Umbilical cord (tissue), 2 donors: Measurements from ENCODE around the gene ODAM. TPM values are rescaled to one million over a fixed set of nuclear protein-coding genes. Genes with fewer than 3 reads are reported as not detected.
"Not testable (repeated sequence)": the region's sequence is repeated elsewhere in the genome, so short reads cannot be mapped to it uniquely, and the experiment has no call there.

ENCODE experiments used
- DNase-seq: peaks from one replicate; pipeline ENCODE4 v3.0.0-alpha.2; 2015; ENCODE audit warnings: low spot score
- total RNA-seq: library from RNA; depleted of rRNA; stranded (reverse); fragments of >200 nt; gene quantifications from one replicate; pipeline ENCODE4 v1.2.3, GENCODE V29; 2014; ENCODE audit warnings: low replicate concordance; ENCODE audit not compliant: insufficient read depth

ODAM gene
- total RNA-seq, 1 donor from 2014 or later = not detected

DNA sequence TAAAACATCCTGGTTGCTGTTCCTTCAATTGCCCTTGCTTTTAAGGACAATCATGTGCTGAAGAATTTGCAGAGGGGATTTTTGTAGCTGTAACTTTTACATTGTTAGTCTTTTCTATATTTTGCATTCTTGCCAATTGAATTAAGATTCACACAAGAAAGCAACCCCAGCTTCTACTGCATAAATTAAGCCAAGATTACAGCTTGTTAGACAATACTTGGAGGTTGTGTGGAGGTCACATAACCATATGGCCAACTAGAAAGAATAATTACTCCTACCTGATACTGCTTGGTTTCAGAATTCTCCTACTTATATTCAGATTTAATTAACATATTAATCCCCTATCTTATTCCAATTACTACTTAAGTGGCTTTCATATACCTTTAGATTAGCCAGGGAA is 26.3 kb downstream of the ODAM start:
- DNase-seq = not testable (repeated sequence)

DNA sequence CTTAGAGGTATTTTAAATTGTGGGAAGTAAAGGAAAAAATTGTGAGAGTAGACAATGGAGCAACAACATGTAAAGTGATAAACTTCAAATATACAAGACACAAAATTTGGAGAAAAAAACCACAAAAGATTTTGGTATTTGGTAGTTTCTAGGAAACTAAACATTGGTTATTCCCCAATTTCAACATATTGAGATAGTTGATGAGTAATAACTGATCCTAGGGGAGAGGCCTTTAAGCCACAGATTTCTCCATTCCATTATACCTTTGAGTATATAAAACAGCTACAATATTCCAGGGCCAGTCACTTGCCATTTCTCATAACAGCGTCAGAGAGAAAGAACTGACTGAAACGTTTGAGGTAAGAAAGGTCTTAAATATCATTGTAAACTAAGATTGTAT is 30.3 kb downstream of the ODAM start, which contains the start of gene FDCSP:
Gene FDCSP, plus strand, starts transcription at position 301 of the 400 bp plus-strand sequence. CDS start 5,071 bp downstream, outside the sequence.
- DNase-seq = no peak

DNA sequence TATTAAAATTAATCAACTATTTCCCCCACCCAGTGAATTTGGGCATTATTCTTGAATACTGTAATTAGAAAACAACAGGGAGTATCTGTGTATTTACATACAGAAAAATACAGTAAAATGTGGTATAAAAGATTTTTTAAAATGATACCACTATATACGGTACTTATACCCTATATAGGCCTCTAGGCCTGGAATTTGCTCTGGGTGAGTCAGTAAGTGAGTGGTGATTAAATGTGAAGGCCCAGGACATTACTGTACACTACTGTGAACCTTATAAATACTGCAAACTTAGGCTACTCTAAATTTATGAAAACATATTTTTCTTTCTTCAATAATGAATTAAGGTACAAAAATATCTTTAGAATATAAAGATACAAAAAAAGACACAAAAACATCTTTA is 40.6 kb downstream of the ODAM start:
- peak; percentile 49 for DNase-seq

DNA sequence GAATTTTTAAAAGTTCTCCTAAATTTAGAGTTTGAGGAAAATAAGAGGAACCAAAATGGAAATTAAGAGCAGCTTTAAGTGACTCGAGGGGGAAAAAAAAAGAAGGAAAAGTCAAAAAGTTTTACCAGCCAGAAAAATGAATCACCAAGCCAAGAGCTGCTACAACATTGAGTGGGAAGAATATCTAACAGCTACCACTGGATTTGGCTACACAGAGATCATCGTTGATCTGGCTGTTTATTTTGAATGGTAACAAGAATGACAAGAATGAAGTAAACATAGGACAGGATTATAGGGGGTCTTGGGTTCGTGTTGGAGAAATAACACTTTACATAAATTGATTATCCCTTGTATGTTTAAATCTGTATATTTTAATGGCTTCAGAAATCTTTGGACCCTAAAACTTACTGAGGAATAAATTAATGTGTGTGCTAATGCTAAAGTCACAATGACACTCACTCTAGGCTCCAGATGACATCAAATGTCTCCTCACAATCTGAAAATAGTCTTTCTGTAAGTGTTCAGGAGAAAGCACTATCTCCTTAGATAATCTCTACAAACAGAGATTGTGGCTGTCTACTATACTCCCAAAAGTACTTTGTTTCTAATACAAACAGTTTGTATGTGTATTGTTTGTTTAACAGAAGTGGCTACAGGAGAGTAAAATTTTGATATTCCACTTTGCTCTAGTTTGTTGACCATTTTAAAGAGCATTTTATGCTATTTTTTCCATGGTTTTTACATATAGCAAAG is 43.8 kb downstream of the ODAM start:
- DNase-seq = no peak

DNA sequence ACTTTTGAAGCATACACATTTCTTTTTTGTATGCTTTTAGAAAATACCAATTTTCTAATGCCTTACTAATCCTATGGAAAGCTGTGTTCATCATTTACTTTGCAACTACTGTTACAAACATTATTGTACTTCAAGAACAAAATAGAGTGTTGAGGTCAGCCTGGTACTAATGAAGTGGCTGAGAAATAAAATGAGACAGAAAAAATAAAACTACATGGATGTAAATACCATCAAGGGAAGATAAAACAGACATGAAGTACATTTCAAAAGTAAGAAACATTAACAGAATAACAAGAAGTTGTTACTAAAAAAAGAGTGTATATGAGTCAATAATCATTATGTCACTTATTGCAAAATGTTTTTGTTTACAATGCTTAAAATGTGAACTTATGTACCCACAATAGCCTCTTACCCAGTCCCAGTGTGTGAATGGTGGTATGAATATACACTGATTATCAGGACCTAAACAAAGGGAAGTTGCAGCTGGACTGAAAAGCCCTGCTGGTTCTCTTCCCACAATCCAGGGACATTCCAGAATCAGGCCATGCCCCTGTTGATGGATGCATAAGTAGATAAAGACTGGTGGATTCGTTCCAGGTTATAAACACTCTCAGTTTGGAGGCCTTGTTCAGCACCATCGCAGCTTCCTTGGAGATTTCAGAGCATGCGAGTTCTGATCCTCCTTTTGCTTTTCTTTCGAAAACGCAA is 44.5 kb downstream of the ODAM start:
- DNase-seq = peak; percentile 44

DNA sequence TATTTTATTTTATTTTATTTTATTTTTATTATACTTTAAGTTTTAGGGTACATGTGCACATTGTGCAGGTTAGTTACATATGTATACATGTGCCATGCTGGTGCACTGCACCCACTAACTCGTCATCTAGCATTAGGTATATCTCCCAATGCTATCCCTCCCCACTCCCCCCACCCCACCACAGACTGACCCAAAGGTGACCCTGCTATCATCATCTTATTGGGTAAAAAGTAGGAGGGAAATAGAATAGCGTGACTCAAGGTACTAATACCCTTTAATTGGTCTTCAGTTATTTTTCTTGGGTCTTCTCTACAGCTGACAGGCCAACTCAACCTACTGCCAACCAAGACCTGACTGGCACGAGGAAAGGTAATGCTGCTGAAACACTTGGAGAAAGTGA is 46.8 kb downstream of the ODAM start, which contains the start of gene CSN3:
Gene CSN3, plus strand, starts transcription at position 301 of the 400 bp plus-strand sequence. CDS start 2,223 bp downstream, outside the sequence.
- DNase-seq = not testable (repeated sequence)

DNA sequence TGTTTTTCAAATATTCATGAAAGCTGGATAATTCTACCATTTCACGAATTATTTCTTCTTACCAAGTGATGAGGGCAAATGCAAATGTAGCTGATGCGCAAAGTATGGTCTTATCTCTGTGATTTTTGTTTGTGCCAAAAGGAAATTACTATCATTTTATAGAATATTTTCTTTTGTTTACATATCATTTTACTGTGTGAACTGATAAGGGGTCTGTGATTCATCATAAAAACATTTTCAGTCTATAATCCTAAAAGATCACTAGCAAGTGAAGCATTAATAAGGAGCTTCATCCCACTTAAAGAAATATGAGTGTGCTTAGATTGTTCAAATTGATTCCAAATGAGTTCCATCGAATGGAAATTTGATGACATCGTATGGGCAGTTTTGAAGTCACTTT is 47.6 kb downstream of the ODAM start:
- no peak for DNase-seq

DNA sequence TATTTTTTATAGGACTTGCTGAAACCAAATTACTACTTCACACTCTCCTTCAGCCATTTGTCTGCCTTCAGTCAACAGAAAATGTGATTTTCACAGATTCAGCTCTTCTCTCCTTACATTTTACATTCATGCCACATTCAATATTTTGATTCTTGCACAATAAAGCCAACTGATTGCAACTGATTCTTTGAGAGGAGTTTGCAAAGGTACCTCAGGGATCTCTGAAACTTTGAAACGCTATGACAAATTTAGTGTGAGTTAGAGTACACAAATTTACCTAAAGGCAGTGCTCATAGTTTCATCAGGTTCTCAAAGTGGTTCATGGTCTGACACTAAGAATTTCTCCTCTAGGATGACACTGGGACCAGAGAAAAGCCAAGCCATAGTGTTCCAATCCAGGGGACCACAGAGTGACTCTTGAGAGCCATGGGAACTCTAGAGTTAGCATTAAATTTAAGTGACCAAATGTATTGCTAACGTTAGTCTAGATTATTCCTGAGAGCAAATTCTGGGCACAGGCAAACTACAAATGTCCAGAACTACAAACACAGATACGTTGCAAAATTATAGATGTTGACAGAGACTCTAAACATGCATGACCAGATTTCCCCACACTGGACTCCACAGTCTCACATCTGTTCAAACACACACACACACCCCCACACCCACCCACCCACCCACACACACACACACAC is 55.9 kb downstream of the ODAM start:
- DNase-seq = no peak

DNA sequence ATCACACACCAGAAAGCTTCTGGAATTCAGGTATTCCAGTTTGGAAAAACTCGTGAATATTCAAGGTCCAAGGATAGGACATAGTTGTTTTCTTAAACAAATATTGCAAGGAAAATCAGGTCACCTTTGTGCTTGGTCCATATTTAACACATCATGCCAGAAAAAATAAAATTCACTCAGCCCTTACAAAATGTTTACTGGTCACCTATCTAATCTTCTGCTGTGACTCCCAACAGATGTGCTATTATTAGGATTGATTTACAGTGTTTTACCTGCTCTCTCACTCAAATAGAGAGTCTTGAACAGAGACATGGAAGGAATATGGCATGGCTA is 56.4 kb downstream of the ODAM start:
- no peak for DNase-seq

Other genes starting within 250 kb of the ODAM start
- not detected for gene CSN2, start 230.0 kb upstream of the ODAM start, total RNA-seq
- gene STATH, start 199.8 kb upstream of the ODAM start, total RNA-seq = 5.8 TPM
- gene HTN3, start 167.3 kb upstream of the ODAM start, total RNA-seq = 4.8 TPM
- 4.1 TPM for gene HTN1, start 145.3 kb upstream of the ODAM start, total RNA-seq
- gene PRR27, start 41.5 kb upstream of the ODAM start, total RNA-seq = 7.7 TPM
- 5.3 TPM for gene FDCSP, start 30.4 kb downstream of the ODAM start, total RNA-seq
- gene CSN3, start 46.9 kb downstream of the ODAM start, total RNA-seq = not detected
- gene CABS1, start 139.3 kb downstream of the ODAM start, total RNA-seq = 6.5 TPM
- not detected for gene SMR3A, start 165.0 kb downstream of the ODAM start, total RNA-seq
- 8.9 TPM for gene SMR3B, start 187.4 kb downstream of the ODAM start, total RNA-seq
- gene OPRPN, start 202.2 kb downstream of the ODAM start, total RNA-seq = 2.4 TPM